ENCODE data around the gene CRLF1.

- TF ChIP-seq CTCF (IDR thresholded peaks at IDR 0.05) (no peak), POLR2A (IDR thresholded peaks at IDR 0.05) (no peak)
Measured at GRCh38 chr19:18607226-18608101, 865 bp upstream of the CRLF1 start.
